Measurements from ENCODE around the gene TP53INP2. TPM values are rescaled to one million over a fixed set of nuclear protein-coding genes. Genes with fewer than 3 reads are reported as not detected.
"Not testable (repeated sequence)": the region's sequence is repeated elsewhere in the genome, so short reads cannot be mapped to it uniquely, and the experiment has no call there.

Gene TP53INP2
- total and polyA plus RNA-seq, 2 of the 4 experiments (the other 2 are of a cell fraction) = 1.3 to 7.4 TPM

GRCh38 chr20:34658654-34659053, 45.5 kb upstream of the TP53INP2 start:
- H4K20me1 ChIP-seq (ENCODE audit: insufficient read depth, low read length) = peaks cover 11% of the 10 kb centered on the region; the same call in 1 of the 2 replicates
- POLR2A ChIA-PET (ENCODE audit: unreplicated experiment); H2AFZ ChIP-seq (replicated peaks; ENCODE audit: low read length, poor library complexity); H3K79me1 ChIP-seq (ENCODE audit: low read depth in 1 of 2, low read length in 2 of 2); H3K56ac ChIP-seq (ENCODE audit: extremely low read depth, insufficient read depth, low read length); H3K18ac ChIP-seq (ENCODE audit: low read depth, low read length); H3K4me1 ChIP-seq (ENCODE audit: control insufficient read depth, insufficient read depth, low read length); H3K23ac ChIP-seq (ENCODE audit: low read depth, low read length); in situ Hi-C loops (cut with MboI; ENCODE audit: low sequenced_read_pairs); H3K4me2 ChIP-seq (ENCODE audit: low read depth, low read length); H3K36me3 ChIP-seq (ENCODE audit: control insufficient read depth, insufficient read depth, low read length); H3K4me3 ChIP-seq (ENCODE audit: insufficient read depth, low read depth, low read length); H2BK5ac ChIP-seq (ENCODE audit: low read depth, low read length, poor library complexity, severe bottlenecking); H3K4ac ChIP-seq (ENCODE audit: low read depth, low read length); H3K9me3 ChIP-seq (ENCODE audit: control insufficient read depth, insufficient read depth, low read length); H2BK20ac ChIP-seq (ENCODE audit: low read depth, low read length); ATAC-seq (ENCODE audit: low read depth); BruUV-seq (replicated peaks); H3K9me1 ChIP-seq (ENCODE audit: insufficient read depth, low read length); H4K91ac ChIP-seq (ENCODE audit: insufficient read depth, low read depth, low read length); H2AK9ac ChIP-seq (replicated peaks; ENCODE audit: low read depth, low read length, poor library complexity); H2BK15ac ChIP-seq (ENCODE audit: low read depth, low read length); H2AK5ac ChIP-seq (ENCODE audit: low read depth, low read length); H3K9ac ChIP-seq (ENCODE audit: low read depth, low read length); H4K5ac ChIP-seq (ENCODE audit: low read depth, low read length); DNase-seq; H3K14ac ChIP-seq (replicated peaks; ENCODE audit: low read depth, low read length); H2BK120ac ChIP-seq (ENCODE audit: low read depth, low read length); H4K8ac ChIP-seq (ENCODE audit: low read depth in 2 of 2, low read length in 2 of 2); dilution Hi-C loops (cut with HindIII; ENCODE audit: low sequenced_read_pairs, unreplicated experiment); H3K27me3 ChIP-seq (ENCODE audit: control insufficient read depth, insufficient read depth, low read length); CTCF ChIA-PET; H3K27ac ChIP-seq (ENCODE audit: insufficient read depth, low read length); intact Hi-C loops (cut with micrococcal nuclease): not testable (repeated sequence)
- 100% methylated on average over 4 of the region's 31 CpGs; no CpG with 5 or more reads in 1 of the 2 experiments for WGBS, 2 experiments (ENCODE audit: extremely low coverage in 2 of 2, insufficient read length in 1 of 2)

GRCh38 chr20:34661811-34662210, 42.3 kb upstream of the TP53INP2 start:
- H3K27ac ChIP-seq (ENCODE audit: insufficient read depth, low read length); H3K27me3 ChIP-seq (ENCODE audit: control insufficient read depth, insufficient read depth, low read length); H3K9me1 ChIP-seq (ENCODE audit: insufficient read depth, low read length); POLR2A ChIA-PET (ENCODE audit: unreplicated experiment); H2BK5ac ChIP-seq (ENCODE audit: low read depth, low read length, poor library complexity, severe bottlenecking); H3K4ac ChIP-seq (ENCODE audit: low read depth, low read length); H3K9me3 ChIP-seq (ENCODE audit: control insufficient read depth, insufficient read depth, low read length); DNase-seq; H3K9ac ChIP-seq (ENCODE audit: low read depth, low read length); H2BK120ac ChIP-seq (ENCODE audit: low read depth, low read length); H4K5ac ChIP-seq (ENCODE audit: low read depth, low read length); H2AFZ ChIP-seq (replicated peaks; ENCODE audit: low read length, poor library complexity); H2AK9ac ChIP-seq (replicated peaks; ENCODE audit: low read depth, low read length, poor library complexity); H3K36me3 ChIP-seq (ENCODE audit: control insufficient read depth, insufficient read depth, low read length); CTCF ChIA-PET; H3K4me3 ChIP-seq (ENCODE audit: insufficient read depth, low read depth, low read length); BruUV-seq (replicated peaks); H3K4me1 ChIP-seq (ENCODE audit: control insufficient read depth, insufficient read depth, low read length); ATAC-seq (ENCODE audit: low read depth); H2AK5ac ChIP-seq (ENCODE audit: low read depth, low read length); in situ Hi-C loops (cut with MboI; ENCODE audit: low sequenced_read_pairs); H4K8ac ChIP-seq (ENCODE audit: low read depth in 2 of 2, low read length in 2 of 2); intact Hi-C loops (cut with micrococcal nuclease); H2BK20ac ChIP-seq (ENCODE audit: low read depth, low read length); H3K56ac ChIP-seq (ENCODE audit: extremely low read depth, insufficient read depth, low read length); H3K23ac ChIP-seq (ENCODE audit: low read depth, low read length); dilution Hi-C loops (cut with HindIII; ENCODE audit: low sequenced_read_pairs, unreplicated experiment); H2BK15ac ChIP-seq (ENCODE audit: low read depth, low read length); H3K14ac ChIP-seq (replicated peaks; ENCODE audit: low read depth, low read length); H4K91ac ChIP-seq (ENCODE audit: insufficient read depth, low read depth, low read length); H3K4me2 ChIP-seq (ENCODE audit: low read depth, low read length); H3K18ac ChIP-seq (ENCODE audit: low read depth, low read length): not testable (repeated sequence)
- 100% methylated on average over 1 of the region's 5 CpGs; no CpG with 5 or more reads in 1 of the 2 experiments for WGBS, 2 experiments (ENCODE audit: extremely low coverage in 2 of 2, insufficient read length in 1 of 2)
- Histone ChIP-seq H4K20me1 (ENCODE audit: insufficient read depth, low read length) (peaks cover 12% of the 10 kb centered on the region; the same call in 1 of the 2 replicates), H3K79me1 (ENCODE audit: low read depth in 1 of 2, low read length in 2 of 2) (peaks cover 3 to 11% of the 10 kb centered on the region in 2 experiments; a peak in 2 of 4 replicates)
